Naive thymus-derived CD4-positive, alpha-beta T cell (primary cell): ENCODE results near the gene METTL15. TPM values are rescaled to one million over a fixed set of nuclear protein-coding genes. Genes with fewer than 3 reads are reported as not detected.

ENCODE experiments used
- ATAC-seq: fragments of 150-1000 bp; cut with Tn5 transposase; 2 replicates; pipeline ENCODE4 v1.10.0; 2021; ENCODE audit warnings: mild to moderate bottlenecking, moderate library complexity
- CTCF ChIA-PET: fragments of 350-600 bp; sonication (Branson Sonifier 250); formaldehyde crosslinking; loops from one replicate; lab custom pipeline; 2021; ENCODE audit warnings: antibody characterized with exemption; lab: Charles Lee
- POLR2A ChIA-PET: fragments of 350-600 bp; sonication (Branson Sonifier 250); formaldehyde crosslinking; loops from one replicate; lab custom pipeline; 2021; ENCODE audit warnings: antibody characterized with exemption, inconsistent platforms; lab: Charles Lee
- DNase-seq, 9 donors: peaks; one replicate each; pipeline versions ENCODE4 v3.0.0 to v3.0.0-alpha.2; 2020 to 2022; ENCODE audit warnings: mixed read lengths in 1 of 9
- H3K27ac ChIP-seq: one replicate; pipeline ENCODE4 v1.7.0; 2013; ENCODE audit warnings: mild to moderate bottlenecking, low read depth, low read length, moderate library complexity
- H3K27me3 ChIP-seq, 2 donors: one replicate each; pipeline ENCODE4 v1.7.0; 2013; ENCODE audit warnings: low read length in 2 of 2, mild to moderate bottlenecking in 2 of 2, moderate library complexity in 2 of 2; ENCODE audit not compliant: control insufficient read depth in 2 of 2, insufficient read depth in 2 of 2
- H3K36me3 ChIP-seq, 3 experiments: 1 replicate in 2 of 3; 2 replicates in 1 of 3; pipeline ENCODE4 v1.7.0; 2013; ENCODE audit warnings: low read length in 3 of 3, mild to moderate bottlenecking in 3 of 3, moderate library complexity in 1 of 3; ENCODE audit not compliant: insufficient read depth in 3 of 3, control insufficient read depth in 2 of 3
- H3K4me1 ChIP-seq, 2 donors: one replicate each; pipeline ENCODE4 v1.7.0; 2013; ENCODE audit warnings: low read length in 2 of 2, mild to moderate bottlenecking in 2 of 2, moderate library complexity in 1 of 2; ENCODE audit not compliant: control insufficient read depth in 2 of 2, insufficient read depth in 2 of 2
- H3K4me3 ChIP-seq: 2 replicates; pipeline ENCODE4 v1.7.0; 2013; ENCODE audit warnings: mild to moderate bottlenecking, low read length
- H3K9me3 ChIP-seq, 3 experiments: 1 replicate in 2 of 3; 2 replicates in 1 of 3; pipeline ENCODE4 v1.7.0; 2013; ENCODE audit warnings: low read length in 3 of 3; ENCODE audit not compliant: control insufficient read depth in 2 of 3
- H3K27ac Mint-ChIP-seq, 9 donors: one replicate each; pipeline ENCODE4 v1.8.0; 2020 to 2022; ENCODE audit warnings: mixed read lengths in 9 of 9, mild to moderate bottlenecking in 8 of 9, moderate library complexity in 5 of 9, inconsistent platforms in 2 of 9
- H3K27me3 Mint-ChIP-seq, 5 donors: one replicate each; pipeline ENCODE4 v1.8.0; 2021 to 2022; ENCODE audit warnings: mixed read lengths in 5 of 5, mild to moderate bottlenecking in 1 of 5
- H3K36me3 Mint-ChIP-seq, 5 donors: one replicate each; pipeline ENCODE4 v1.8.0; 2020 to 2022; ENCODE audit warnings: mixed read lengths in 5 of 5, mild to moderate bottlenecking in 3 of 5, inconsistent platforms in 1 of 5
- H3K4me1 Mint-ChIP-seq, 7 donors: one replicate each; pipeline ENCODE4 v1.8.0; 2020 to 2022; ENCODE audit warnings: mixed read lengths in 7 of 7, mild to moderate bottlenecking in 3 of 7, inconsistent platforms in 1 of 7
- H3K4me3 Mint-ChIP-seq, 10 donors: one replicate each; pipeline ENCODE4 v1.8.0; 2020 to 2022; ENCODE audit warnings: mild to moderate bottlenecking in 10 of 10, mixed read lengths in 10 of 10, moderate library complexity in 6 of 10, inconsistent platforms in 2 of 10
- H3K9me3 Mint-ChIP-seq, 11 donors: one replicate each; pipeline ENCODE4 v1.8.0; 2020 to 2022; ENCODE audit warnings: mixed read lengths in 11 of 11, mild to moderate bottlenecking in 4 of 11, inconsistent platforms in 1 of 11, moderate library complexity in 1 of 11
- intact Hi-C, 2 donors: fragments of 100-400 bp; cut with micrococcal nuclease; formaldehyde crosslinking; loops; one replicate each; pipeline ENCODE4 v1.15.1; 2023
- polyA plus RNA-seq, 2 donors: library from polyadenylated mRNA; unstranded; fragments of 300-500 nt; fragmentation: Illumina TruSeq; gene quantifications; one replicate each; pipeline ENCODE4 v1.2.3, GENCODE V29; 2021
- total RNA-seq, 6 experiments: library from RNA in 5 of 6; stranded (reverse) in 5 of 6; gene quantifications; 1 replicate in 5 of 6; 2 replicates in 1 of 6; pipeline ENCODE4 v1.2.3 and lab custom pipeline; 2021 to 2026

Gene METTL15
- total and polyA plus RNA-seq, 7 experiments from 2014 or later: 6.0 to 14.9 (median 10.3) TPM

GRCh38 chr11:28139841-28140415, 31.7 kb downstream of the METTL15 start:
- ChIA-PET POLR2A (no interaction called here), CTCF (no interaction called here)
- Histone ChIP-seq H3K36me3 (no peaks in the 10 kb centered on the region), H3K9me3 (peaks cover 0 to 31% (median 0%) of the 10 kb centered on the region in 3 experiments), H3K27ac (no peak overlapping the region), H3K4me1 (no peaks in the 10 kb centered on the region), H3K27me3 (no peaks in the 10 kb centered on the region), H3K4me3 (no peak overlapping the region)
- Mint-ChIP-seq H3K27me3 (no peaks in the 10 kb centered on the region), H3K36me3 (peaks cover 13 to 67% (median 50%) of the 10 kb centered on the region in 5 donors), H3K4me3 (peak overlapping the region in 1 of 10 donors; percentile 20), H3K9me3 (peaks cover 8 to 59% (median 28%) of the 10 kb centered on the region in 11 donors), H3K27ac (no peak overlapping the region), H3K4me1 (peaks cover 0 to 4% (median 0%) of the 10 kb centered on the region in 7 donors)
- intact Hi-C loops: no loop called here
- no peak for ATAC-seq
- DNase-seq: no peak

GRCh38 chr11:28140689-28141455, 32.7 kb downstream of the METTL15 start:
- intact Hi-C loops: no loop called here
- DNase-seq (no peak), ATAC-seq (no peak)
- no peak overlapping the region for H3K27ac ChIP-seq
- Mint-ChIP-seq H3K4me1 (peaks cover 0 to 4% (median 0%) of the 10 kb centered on the region in 7 donors), H3K9me3 (peaks cover 8 to 52% (median 24%) of the 10 kb centered on the region in 11 donors), H3K4me3 (no peak overlapping the region), H3K27ac (no peak overlapping the region), H3K36me3 (peaks cover 13 to 60% (median 43%) of the 10 kb centered on the region in 5 donors), H3K27me3 (no peaks in the 10 kb centered on the region)
- H3K36me3 ChIP-seq: no peaks in the 10 kb centered on the region
- no peak overlapping the region for H3K4me3 ChIP-seq
- CTCF ChIA-PET: no interaction called here
- no peaks in the 10 kb centered on the region for H3K27me3 ChIP-seq
- H3K9me3 ChIP-seq: peaks cover 0 to 31% (median 0%) of the 10 kb centered on the region in 3 experiments
- H3K4me1 ChIP-seq: no peaks in the 10 kb centered on the region
- POLR2A ChIA-PET: no interaction called here

GRCh38 chr11:28142724-28143123, 34.5 kb downstream of the METTL15 start:
- H3K27me3 ChIP-seq: no peaks in the 10 kb centered on the region
- Mint-ChIP-seq H3K27me3 (no peaks in the 10 kb centered on the region), H3K9me3 (peaks cover 0 to 36% (median 15%) of the 10 kb centered on the region in 11 donors), H3K4me3 (no peak overlapping the region), H3K27ac (peak overlapping the region in 1 of 9 donors; percentile 1), H3K4me1 (peaks cover 0 to 4% (median 0%) of the 10 kb centered on the region in 7 donors), H3K36me3 (peaks cover 13 to 45% (median 33%) of the 10 kb centered on the region in 5 donors)
- CTCF ChIA-PET: no interaction called here
- no peak for ATAC-seq
- no peak overlapping the region for H3K27ac ChIP-seq
- POLR2A ChIA-PET: no interaction called here
- H3K4me1 ChIP-seq: no peaks in the 10 kb centered on the region
- intact Hi-C loops: no loop called here
- H3K9me3 ChIP-seq: peaks cover 0 to 31% (median 0%) of the 10 kb centered on the region in 3 experiments
- no peak for DNase-seq
- H3K36me3 ChIP-seq: no peaks in the 10 kb centered on the region
- H3K4me3 ChIP-seq: no peak overlapping the region

- no peaks in the 10 kb centered on the region for H3K4me1 ChIP-seq
- no peaks in the 10 kb centered on the region for H3K27me3 ChIP-seq
- H3K27me3 Mint-ChIP-seq: no peaks in the 10 kb centered on the region
- H3K36me3 ChIP-seq: no peaks in the 10 kb centered on the region
- intact Hi-C loops: no loop called here
- no peak overlapping the region for H3K4me3 ChIP-seq
- DNase-seq (no peak), ATAC-seq (no peak)
- no peak overlapping the region for H3K4me3 Mint-ChIP-seq
- ChIA-PET POLR2A (no interaction called here), CTCF (no interaction called here)
- peaks cover 0 to 13% (median 0%) of the 10 kb centered on the region in 3 experiments for H3K9me3 ChIP-seq
- H3K4me1 Mint-ChIP-seq: peaks cover 0 to 4% (median 0%) of the 10 kb centered on the region in 7 donors
- H3K27ac ChIP-seq: no peak overlapping the region
- H3K27ac Mint-ChIP-seq: no peak overlapping the region
- H3K36me3 Mint-ChIP-seq: peaks cover 11 to 30% (median 27%) of the 10 kb centered on the region in 5 donors
- peaks cover 0 to 15% (median 8%) of the 10 kb centered on the region in 11 donors for H3K9me3 Mint-ChIP-seq
Measured at GRCh38 chr11:28144808-28145207, 36.6 kb downstream of the METTL15 start.

DNA sequence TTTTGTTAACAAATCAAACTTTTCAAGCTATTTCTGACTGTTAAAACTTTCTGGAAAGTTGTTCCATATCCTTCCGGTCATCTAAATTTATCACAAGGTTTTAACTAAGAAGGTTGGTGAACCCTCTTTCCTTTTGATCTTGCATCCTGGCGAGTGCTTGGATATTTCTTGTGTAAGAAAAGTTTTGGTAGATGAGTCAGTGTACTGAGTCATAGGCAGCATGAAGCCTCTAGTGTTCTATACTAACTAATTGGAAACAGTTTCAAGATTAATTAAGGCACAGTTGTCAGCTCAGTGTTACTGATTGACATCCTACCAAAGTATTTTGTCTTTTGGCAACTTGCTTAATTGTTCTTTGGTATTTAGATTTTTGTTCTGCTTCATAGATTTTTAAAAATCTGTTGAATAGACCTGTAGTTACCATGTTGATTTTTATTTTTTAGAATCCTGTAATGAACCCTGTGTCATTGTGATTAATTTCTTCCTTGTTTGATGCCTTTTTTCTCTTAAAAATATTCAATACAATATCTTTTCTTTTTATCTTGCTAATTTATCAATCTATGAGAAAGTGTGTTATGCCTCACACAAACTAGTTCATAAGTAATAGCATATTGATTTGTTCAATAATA, 38.0 kb downstream of the METTL15 start:
- POLR2A ChIA-PET: no interaction called here
- H3K9me3 Mint-ChIP-seq: peaks cover 0 to 1% (median 0%) of the 10 kb centered on the region in 11 donors
- ATAC-seq: no peak

GRCh38 chr11:28152743-28153142, 44.6 kb downstream of the METTL15 start:
- Mint-ChIP-seq H3K27me3 (no peaks in the 10 kb centered on the region), H3K36me3 (peaks cover 4 to 50% (median 40%) of the 10 kb centered on the region in 5 donors), H3K4me3 (no peak overlapping the region), H3K4me1 (peaks cover 0 to 10% (median 0%) of the 10 kb centered on the region in 7 donors), H3K27ac (no peak overlapping the region), H3K9me3 (peaks cover 0 to 1% (median 0%) of the 10 kb centered on the region in 11 donors)
- DNase-seq: no peak
- Histone ChIP-seq H3K27ac (no peak overlapping the region), H3K4me3 (no peak overlapping the region), H3K9me3 (no peaks in the 10 kb centered on the region), H3K4me1 (no peaks in the 10 kb centered on the region), H3K27me3 (no peaks in the 10 kb centered on the region), H3K36me3 (peaks cover 0 to 6% (median 0%) of the 10 kb centered on the region in 3 experiments)
- ChIA-PET POLR2A (no interaction called here), CTCF (no interaction called here)
- intact Hi-C loops: no loop called here
- no peak for ATAC-seq

More for the DNA sequence above, 38.0 kb downstream of the METTL15 start:
- Mint-ChIP-seq H3K36me3 (peaks cover under 1 to 26% (median 15%) of the 10 kb centered on the region in 5 donors), H3K4me1 (peaks cover 0 to 2% (median 0%) of the 10 kb centered on the region in 7 donors), H3K27me3 (no peaks in the 10 kb centered on the region), H3K27ac (no peak overlapping the region), H3K4me3 (no peak overlapping the region)
- Histone ChIP-seq H3K4me3 (no peak overlapping the region), H3K4me1 (no peaks in the 10 kb centered on the region), H3K27me3 (no peaks in the 10 kb centered on the region), H3K9me3 (no peaks in the 10 kb centered on the region), H3K27ac (no peak overlapping the region), H3K36me3 (no peaks in the 10 kb centered on the region)
- intact Hi-C loops: no loop called here
- DNase-seq: no peak
- CTCF ChIA-PET: no interaction called here
